HEK293 (cell line): ENCODE results near the gene ANXA8.

Source experiments
- CTCF ChIP-seq: fragments of 450-650 bp; formaldehyde crosslinking; IDR thresholded peaks from 2 replicates; pipeline ENCODE4 v1.5.1; 2016; ENCODE audit warnings: missing biosample characterization, missing genetic modification characterization
- MZF1 ChIP-seq: fragments of 450-650 bp; formaldehyde crosslinking; IDR thresholded peaks from 2 replicates; pipeline ENCODE4 v1.5.1; 2017; ENCODE audit warnings: missing biosample characterization, missing genetic modification characterization, borderline replicate concordance
- SETDB1 ChIP-seq: IDR thresholded peaks from one replicate; pipeline ENCODE4 v1.6.1; 2017; ENCODE audit warnings: mild to moderate bottlenecking, low read length, moderate library complexity, mixed read lengths; ENCODE audit not compliant: insufficient read length
- TCF7L2 ChIP-seq: IDR thresholded peaks from 2 replicates; pipeline ENCODE4 v1.6.1; 2011; ENCODE audit warnings: low read depth, mild to moderate bottlenecking, inconsistent platforms, low read length, moderate library complexity, borderline replicate concordance
- ZNF138 ChIP-seq: fragments of 450-650 bp; formaldehyde crosslinking; IDR thresholded peaks from 2 replicates; pipeline ENCODE4 v1.5.1; 2016; ENCODE audit warnings: missing biosample characterization, missing genetic modification characterization, borderline replicate concordance
- ZNF184 ChIP-seq: fragments of 450-650 bp; IDR thresholded peaks from 2 replicates; pipeline ENCODE4 v1.5.1; 2018; ENCODE audit warnings: missing biosample characterization, mild to moderate bottlenecking, missing genetic modification characterization
- ZNF19 ChIP-seq: fragments of 450-650 bp; formaldehyde crosslinking; IDR thresholded peaks from 2 replicates; pipeline ENCODE4; 2016; ENCODE audit warnings: missing biosample characterization, missing genetic modification characterization, low read depth
- ZNF274 ChIP-seq, 2 experiments: fragments of 200-500 bp in 1 of 2; fragments of 450-650 bp in 1 of 2; sonication (Bioruptor generic) in 1 of 2; formaldehyde crosslinking in 1 of 2; IDR thresholded peaks; 2 replicates each; pipeline versions ENCODE4 v1.5.1 to v1.6.1; 2014 to 2016; ENCODE audit warnings: borderline replicate concordance in 1 of 2, inconsistent platforms in 1 of 2, low read length in 1 of 2, missing biosample characterization in 1 of 2, missing genetic modification characterization in 1 of 2
- ZNF510 ChIP-seq: fragments of 450-650 bp; formaldehyde crosslinking; IDR thresholded peaks from 2 replicates; pipeline ENCODE4 v1.5.1; 2018; ENCODE audit warnings: mild to moderate bottlenecking, missing genetic modification characterization, missing biosample characterization; ENCODE audit not compliant: insufficient replicate concordance
- ZNF629 ChIP-seq: fragments of 450-650 bp; formaldehyde crosslinking; IDR thresholded peaks from 2 replicates; pipeline ENCODE4 v1.5.1; 2017; ENCODE audit warnings: missing biosample characterization, missing genetic modification characterization
- ZNF639 ChIP-seq: fragments of 450-650 bp; formaldehyde crosslinking; IDR thresholded peaks from 2 replicates; pipeline ENCODE4 v1.5.1; 2016; ENCODE audit warnings: missing biosample characterization, missing genetic modification characterization
- ZNF785 ChIP-seq: fragments of 450-650 bp; formaldehyde crosslinking; IDR thresholded peaks from 2 replicates; pipeline ENCODE4 v1.5.1; 2016; ENCODE audit warnings: missing biosample characterization, missing genetic modification characterization
- TF ChIP-seq, protein P1 (sequence below): fragments of 450-650 bp; formaldehyde crosslinking; IDR thresholded peaks from 2 replicates; pipeline ENCODE4 v1.5.1; 2017; ENCODE audit warnings: missing biosample characterization, missing genetic modification characterization

DNA sequence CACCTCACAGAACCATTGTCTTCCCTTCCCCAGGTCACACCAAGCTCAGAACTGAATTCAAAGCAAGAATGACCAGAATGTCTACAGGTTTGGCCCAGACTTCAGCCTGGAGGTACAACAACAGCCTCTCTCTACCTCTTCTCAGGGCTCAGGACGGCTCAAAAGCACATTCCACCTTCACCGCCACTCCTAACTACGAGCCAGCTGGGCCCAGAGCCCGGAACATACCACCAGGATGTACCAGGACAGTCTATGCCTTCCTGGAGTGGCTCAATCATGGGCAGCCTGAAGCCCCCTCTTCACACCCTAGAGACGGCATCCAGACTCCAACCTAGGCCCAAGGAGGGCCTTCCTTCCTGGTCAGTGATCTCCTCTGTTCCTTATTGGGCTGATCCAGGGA is 41.6 kb downstream of the ANXA8 start:
- TF ChIP-seq ZNF785 (tag by site-specific recombination) (no peak), ZNF19 (tag by site-specific recombination) (no peak), ZNF138 (tag by site-specific recombination) (no peak), ZNF629 (tag by site-specific recombination) (no peak), MZF1 (tag by site-specific recombination) (no peak), ZNF274 (IDR thresholded peaks at IDR 0.05; ENCODE audit: low read length) (no peak), ZNF274 (tag by site-specific recombination; IDR thresholded peaks at IDR 0.05; ENCODE audit: borderline replicate concordance) (no peak), TCF7L2 (no peak), ZNF639 (tag by site-specific recombination) (no peak), CTCF (no peak), SETDB1 (no peak), ZNF510 (no peak), ZNF184 (tag by site-specific recombination) (no peak)
- TF ChIP-seq, protein P1, sequence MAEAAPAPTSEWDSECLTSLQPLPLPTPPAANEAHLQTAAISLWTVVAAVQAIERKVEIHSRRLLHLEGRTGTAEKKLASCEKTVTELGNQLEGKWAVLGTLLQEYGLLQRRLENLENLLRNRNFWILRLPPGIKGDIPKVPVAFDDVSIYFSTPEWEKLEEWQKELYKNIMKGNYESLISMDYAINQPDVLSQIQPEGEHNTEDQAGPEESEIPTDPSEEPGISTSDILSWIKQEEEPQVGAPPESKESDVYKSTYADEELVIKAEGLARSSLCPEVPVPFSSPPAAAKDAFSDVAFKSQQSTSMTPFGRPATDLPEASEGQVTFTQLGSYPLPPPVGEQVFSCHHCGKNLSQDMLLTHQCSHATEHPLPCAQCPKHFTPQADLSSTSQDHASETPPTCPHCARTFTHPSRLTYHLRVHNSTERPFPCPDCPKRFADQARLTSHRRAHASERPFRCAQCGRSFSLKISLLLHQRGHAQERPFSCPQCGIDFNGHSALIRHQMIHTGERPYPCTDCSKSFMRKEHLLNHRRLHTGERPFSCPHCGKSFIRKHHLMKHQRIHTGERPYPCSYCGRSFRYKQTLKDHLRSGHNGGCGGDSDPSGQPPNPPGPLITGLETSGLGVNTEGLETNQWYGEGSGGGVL (tag by site-specific recombination) = no peak
